ENCODE data around the gene SESN1.
"Not testable (repeated sequence)": the region's sequence is repeated elsewhere in the genome, so short reads cannot be mapped to it uniquely, and the experiment has no call there.

The SESN1 gene

GRCh38 chr6:109006818-109007217 is 87.8 kb downstream of the SESN1 start:
- in situ Hi-C loops (cut with MboI; ENCODE audit: low sequenced_read_pairs), result no loop called here

GRCh38 chr6:109002882-109003281 is 91.8 kb downstream of the SESN1 start:
- in situ Hi-C loops (cut with MboI; ENCODE audit: low sequenced_read_pairs), result no loop called here

DNA sequence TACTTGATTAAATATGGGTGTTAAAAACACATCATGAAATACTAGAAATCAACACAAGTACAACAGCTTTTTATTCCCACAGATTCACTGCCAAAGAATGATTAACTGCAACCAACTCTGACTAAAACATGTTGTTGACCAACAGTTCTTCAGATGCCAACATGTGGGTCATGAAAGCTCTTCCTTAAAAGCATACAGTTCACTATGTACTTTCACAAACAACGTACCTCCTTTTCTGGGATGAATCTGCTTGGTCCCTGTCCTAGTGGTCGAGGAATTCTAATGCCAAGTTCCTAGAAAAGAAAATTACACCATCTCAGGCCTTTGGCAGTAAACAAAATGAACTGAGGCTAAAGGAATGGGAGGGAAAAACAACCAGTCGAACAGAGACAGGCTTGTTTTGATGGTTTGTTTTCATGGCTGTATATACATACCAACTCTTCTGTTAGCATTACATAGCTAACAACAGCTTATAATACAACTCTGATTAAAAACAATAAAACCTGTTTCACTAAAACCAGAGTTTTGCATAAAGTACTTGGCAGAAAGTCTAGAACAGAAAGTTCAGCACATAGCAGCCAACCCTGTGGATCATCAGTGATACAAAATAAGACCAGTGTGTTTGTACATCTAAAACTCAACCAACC is 92.5 kb downstream of the SESN1 start:
- in situ Hi-C loops (cut with MboI; ENCODE audit: low sequenced_read_pairs), result no loop called here

GRCh38 chr6:109001291-109001894 is 93.3 kb downstream of the SESN1 start:
- in situ Hi-C loops (cut with MboI; ENCODE audit: low sequenced_read_pairs), result no loop called here

GRCh38 chr6:109000289-109000688 is 94.4 kb downstream of the SESN1 start:
- in situ Hi-C loops (cut with MboI; ENCODE audit: low sequenced_read_pairs), result no loop called here

- in situ Hi-C loops (cut with MboI; ENCODE audit: low sequenced_read_pairs), result no loop called here
Observed at GRCh38 chr6:108999428-108999827, 95.2 kb downstream of the SESN1 start.

DNA sequence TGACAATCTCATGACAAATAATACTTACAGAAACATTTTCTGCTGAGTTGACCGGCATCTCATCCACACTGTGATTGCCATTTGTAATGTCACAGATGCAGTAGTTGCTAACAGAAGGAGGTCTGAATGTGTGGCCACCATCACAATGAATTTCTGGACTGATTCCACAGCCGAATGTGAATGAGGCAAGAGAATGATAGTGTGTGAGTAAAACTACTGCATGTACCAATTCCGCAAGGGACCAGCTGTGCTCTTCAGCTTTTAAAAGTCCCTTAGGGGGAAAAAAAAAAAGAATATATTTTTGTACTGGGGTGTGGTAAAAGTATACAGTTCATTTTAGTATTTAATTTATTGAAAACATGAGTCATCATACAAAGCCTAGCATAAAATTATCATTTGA is 96.2 kb downstream of the SESN1 start:
- in situ Hi-C loops (cut with MboI; ENCODE audit: low sequenced_read_pairs), result no loop called here

GRCh38 chr6:108996208-108996607 is 98.4 kb downstream of the SESN1 start:
- in situ Hi-C loops (cut with MboI; ENCODE audit: low sequenced_read_pairs), result no loop called here

- in situ Hi-C loops (cut with MboI; ENCODE audit: low sequenced_read_pairs), result no loop called here
Observed at GRCh38 chr6:108995296-108995695, 99.3 kb downstream of the SESN1 start.

DNA sequence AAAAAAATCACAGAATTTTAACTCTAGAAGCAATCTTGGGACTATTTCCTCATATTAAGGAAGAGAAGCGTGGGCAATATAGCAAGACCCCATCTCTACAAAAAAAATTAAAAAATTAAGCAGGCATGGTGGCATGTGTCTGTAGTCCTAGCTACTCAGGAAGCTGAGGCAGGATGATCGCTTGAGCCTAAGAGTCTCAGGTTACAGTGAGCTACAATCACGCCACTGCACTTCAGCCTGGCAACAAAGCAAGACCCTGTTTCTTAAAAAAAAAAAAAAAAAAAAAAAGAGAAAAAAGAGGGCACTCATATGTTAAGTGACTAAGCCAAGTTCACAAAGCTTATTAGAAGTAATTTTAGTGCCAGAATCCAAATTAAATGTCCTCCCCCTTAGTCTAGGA is 100.8 kb downstream of the SESN1 start:
- in situ Hi-C loops (cut with MboI; ENCODE audit: low sequenced_read_pairs), result no loop called here

GRCh38 chr6:108989700-108990099 is 104.9 kb downstream of the SESN1 start:
- in situ Hi-C loops (cut with MboI; ENCODE audit: low sequenced_read_pairs), result no loop called here

DNA sequence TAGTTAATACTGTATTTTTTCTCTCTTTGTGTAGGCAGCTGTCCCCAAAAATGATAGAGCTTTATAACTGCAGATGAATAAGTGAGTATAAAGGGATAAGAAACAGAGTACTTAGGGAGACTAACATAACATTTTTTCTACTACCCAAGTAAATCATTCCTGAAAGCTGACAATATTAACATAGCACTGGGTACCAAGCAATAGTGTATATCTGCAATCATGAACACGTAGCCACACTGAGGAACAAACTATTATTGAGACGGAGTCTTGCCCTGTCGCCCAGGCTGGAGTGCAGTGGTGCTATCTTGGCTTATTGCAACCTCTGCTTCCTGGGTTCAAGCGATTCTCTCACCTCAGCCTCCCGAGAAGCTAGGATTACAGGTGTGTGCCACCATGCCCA is 105.9 kb downstream of the SESN1 start:
- in situ Hi-C loops (cut with MboI; ENCODE audit: low sequenced_read_pairs), result no loop called here

DNA sequence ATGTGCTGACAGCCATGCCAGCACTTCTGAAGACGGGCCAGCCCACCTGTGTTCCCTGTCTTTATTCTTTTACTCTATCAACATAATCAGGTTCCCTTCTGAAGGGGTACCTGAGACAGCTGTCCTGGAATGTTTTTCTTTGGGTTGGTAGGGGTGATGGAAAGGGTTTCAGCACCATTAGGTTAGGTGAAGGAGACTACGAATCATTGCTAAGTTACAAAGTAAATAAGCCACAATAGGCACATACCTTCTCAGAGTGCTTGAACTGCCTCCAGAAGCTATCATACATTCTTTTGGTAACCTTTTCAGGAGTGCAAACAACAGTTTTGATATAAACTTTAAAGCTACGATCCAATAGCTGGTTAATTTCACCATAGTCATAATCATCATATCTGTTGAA is 106.3 kb downstream of the SESN1 start:
- in situ Hi-C loops (cut with MboI; ENCODE audit: low sequenced_read_pairs), result no loop called here

DNA sequence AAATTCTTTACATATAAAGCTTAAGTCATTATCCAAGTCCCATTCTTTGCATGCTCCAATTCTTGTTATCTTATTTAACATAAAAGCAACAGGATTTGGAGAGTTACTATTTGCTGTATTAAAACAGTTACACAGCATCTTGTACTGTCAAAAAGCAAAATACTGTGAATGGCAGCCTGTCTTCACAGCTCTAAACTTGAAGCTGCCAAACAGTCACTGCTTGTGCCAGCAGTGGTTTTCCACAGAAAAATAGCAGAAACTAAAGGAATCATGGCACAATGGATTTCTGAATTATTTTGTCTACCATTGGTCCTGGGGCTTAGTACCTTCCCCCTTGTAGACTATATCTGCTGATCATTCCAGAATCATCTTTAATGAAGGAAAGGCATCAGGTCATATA is 107.5 kb downstream of the SESN1 start:
- in situ Hi-C loops (cut with MboI; ENCODE audit: low sequenced_read_pairs), result no loop called here

DNA sequence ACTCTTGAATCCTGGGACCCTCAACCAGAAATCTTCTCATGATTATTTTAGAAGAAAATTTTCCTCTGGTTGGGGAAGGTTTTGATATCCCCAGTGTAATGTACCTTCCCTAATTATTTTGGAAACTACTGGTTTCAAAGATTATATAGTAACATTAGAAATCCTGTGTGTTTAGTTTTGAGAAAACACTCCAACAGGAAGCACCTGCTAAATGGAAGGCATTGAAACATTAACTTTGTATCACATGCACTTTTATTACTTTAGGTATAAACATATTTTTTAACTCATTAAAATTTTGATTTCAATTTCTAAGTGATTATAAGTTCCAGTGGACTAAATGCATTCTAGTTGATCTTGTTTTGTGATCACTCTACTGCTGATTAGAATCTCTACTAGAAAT is 109.3 kb downstream of the SESN1 start:
- in situ Hi-C loops (cut with MboI; ENCODE audit: low sequenced_read_pairs), result no loop called here

- in situ Hi-C loops (cut with MboI; ENCODE audit: low sequenced_read_pairs), result no loop called here
Observed at GRCh38 chr6:108983151-108983550, 111.5 kb downstream of the SESN1 start.

DNA sequence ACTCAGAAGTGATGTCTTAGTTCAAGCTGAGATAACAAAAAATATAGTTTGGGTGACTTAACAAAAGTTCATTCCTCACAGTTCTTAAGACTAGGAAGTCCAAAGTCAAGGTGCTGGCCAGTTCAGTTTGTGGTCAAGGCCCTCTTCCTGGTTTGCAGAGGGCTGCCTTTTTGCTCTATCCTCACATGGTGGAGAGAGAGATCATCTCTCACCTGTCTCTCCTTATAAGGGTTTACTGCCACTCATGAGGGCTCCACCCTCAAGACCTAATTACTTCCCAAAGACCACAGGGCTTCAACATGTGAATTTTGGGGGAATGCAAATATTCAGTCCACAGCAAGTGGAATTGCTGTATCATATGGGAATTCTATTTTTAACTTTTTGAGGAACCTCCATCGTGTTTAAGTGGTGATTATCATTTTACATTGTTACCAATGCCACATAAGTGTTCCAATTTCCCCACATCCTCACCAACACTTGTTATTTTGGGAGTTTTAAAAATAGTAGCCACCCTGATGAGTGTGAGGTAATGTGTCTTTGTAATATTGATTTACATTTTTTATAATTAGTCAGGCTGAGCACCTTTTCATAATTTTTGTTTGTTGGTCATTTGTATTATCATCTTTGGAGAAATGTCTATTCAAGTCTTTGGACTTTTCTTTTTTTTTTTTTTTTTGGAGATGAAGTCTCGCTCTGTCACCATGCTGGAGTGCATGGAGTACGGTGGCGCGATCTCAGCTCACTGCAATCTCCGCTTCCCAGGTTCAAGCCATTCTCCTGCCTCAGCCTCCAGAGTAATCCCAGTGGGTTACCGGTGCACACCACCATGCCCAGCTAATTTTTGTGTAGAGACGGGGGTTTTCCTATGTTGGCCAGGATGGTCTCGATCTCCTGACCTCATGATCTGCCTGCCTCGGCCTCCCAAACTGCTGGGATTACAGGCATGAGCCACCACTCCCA is 112.2 kb downstream of the SESN1 start:
- in situ Hi-C loops (cut with MboI; ENCODE audit: low sequenced_read_pairs), result no loop called here

DNA sequence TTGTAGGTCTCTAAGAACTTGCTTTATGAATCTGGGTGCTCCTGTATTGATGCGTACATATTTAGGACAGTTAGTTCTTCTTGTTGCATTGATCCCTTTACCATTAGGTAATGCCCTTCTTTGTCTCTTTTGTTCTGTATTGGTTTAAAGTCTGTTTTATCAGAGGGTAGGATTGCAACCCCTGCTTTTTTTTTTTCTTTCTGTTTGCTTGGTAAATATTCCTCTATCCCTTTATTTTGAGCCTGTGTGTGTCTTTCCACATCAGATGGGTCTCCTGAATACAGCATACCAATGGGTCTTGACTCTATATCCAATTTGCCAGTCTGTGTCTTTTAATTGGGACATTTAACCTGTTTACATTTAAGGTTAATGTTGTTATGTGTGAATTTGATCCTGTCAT is 116.0 kb downstream of the SESN1 start:
- in situ Hi-C loops (cut with MboI; ENCODE audit: low sequenced_read_pairs), result not testable (repeated sequence)

GRCh38 chr6:108974201-108974600 is 120.4 kb downstream of the SESN1 start:
- in situ Hi-C loops (cut with MboI; ENCODE audit: low sequenced_read_pairs), result no loop called here

GRCh38 chr6:108969776-108970175 is 124.9 kb downstream of the SESN1 start:
- in situ Hi-C loops (cut with MboI; ENCODE audit: low sequenced_read_pairs), result no loop called here

- in situ Hi-C loops (cut with MboI; ENCODE audit: low sequenced_read_pairs), result no loop called here
Observed at GRCh38 chr6:108968325-108969316, 126.0 kb downstream of the SESN1 start.

All from HL-60/S4 (cell line).